Activated CD8-positive, alpha-beta memory T cell treated with anti-CD3 and anti-CD28 coated beads, Interleukin-2, amount 50 U/mL, for 24 hours (primary cell): Measurements from ENCODE around the gene ZNF823.
"Not testable (repeated sequence)": the region's sequence is repeated elsewhere in the genome, so short reads cannot be mapped to it uniquely, and the experiment has no call there.

Source experiments
- DNase-seq: peaks from one replicate; pipeline ENCODE4 v3.0.0-alpha.2; 2020; ENCODE audit errors: extremely low read depth

Gene ZNF823

GRCh38 chr19:11738746-11739620 lies at the start of gene ZNF823:
Gene ZNF823, minus strand, starts transcription at chr19:11738946. Its CDS starts 127 bp downstream, at chr19:11738819.
- DNase-seq = peak; percentile 97

- no peak for DNase-seq
These were observed 48.8 kb upstream of the ZNF823 start for GRCh38 chr19:11787536-11787935.

- no peak for DNase-seq
These were observed 45.6 kb upstream of the ZNF823 start for GRCh38 chr19:11784356-11784755.

- DNase-seq = no peak
These were observed 45.0 kb upstream of the ZNF823 start for GRCh38 chr19:11783767-11784166.

GRCh38 chr19:11781295-11782057 lies 42.7 kb upstream of the ZNF823 start:
- no peak for DNase-seq

GRCh38 chr19:11780431-11781020 lies 41.8 kb upstream of the ZNF823 start:
- DNase-seq = no peak

GRCh38 chr19:11776669-11777068 lies 37.9 kb upstream of the ZNF823 start:
- DNase-seq = not testable (repeated sequence)

- not testable (repeated sequence) for DNase-seq
These were observed 32.8 kb upstream of the ZNF823 start for GRCh38 chr19:11771520-11771919.

GRCh38 chr19:11769995-11770394 lies 31.2 kb upstream of the ZNF823 start:
- no peak for DNase-seq

GRCh38 chr19:11767633-11768133 lies 28.9 kb upstream of the ZNF823 start:
- DNase-seq = no peak

GRCh38 chr19:11766597-11767591 lies 28.1 kb upstream of the ZNF823 start, which contains the start of gene ZNF441:
Gene ZNF441, plus strand, starts transcription at chr19:11767000. Its CDS starts 194 bp downstream, at chr19:11767194.
- peak; percentile 91 for DNase-seq

- no peak for DNase-seq
These were observed 24.9 kb upstream of the ZNF823 start for GRCh38 chr19:11763611-11764010.

GRCh38 chr19:11763117-11763516 lies 24.4 kb upstream of the ZNF823 start:
- no peak for DNase-seq

GRCh38 chr19:11759805-11760204 lies 21.1 kb upstream of the ZNF823 start:
- no peak for DNase-seq

- DNase-seq = no peak
These were observed 18.2 kb upstream of the ZNF823 start for GRCh38 chr19:11756965-11757364.

GRCh38 chr19:11754663-11755062 lies 15.9 kb upstream of the ZNF823 start:
- DNase-seq = no peak

- no peak for DNase-seq
These were observed 13.5 kb upstream of the ZNF823 start for GRCh38 chr19:11752244-11752736.

GRCh38 chr19:11749751-11750150 lies 11.0 kb upstream of the ZNF823 start:
- DNase-seq = no peak

GRCh38 chr19:11747277-11747676 lies 8.5 kb upstream of the ZNF823 start:
- DNase-seq = no peak

- DNase-seq = no peak
These were observed 7.1 kb upstream of the ZNF823 start for GRCh38 chr19:11745869-11746268.
